Spinal cord (tissue), 10 donors: ENCODE data around the gene FBLN2. TPM values are rescaled to one million over a fixed set of nuclear protein-coding genes. Genes with fewer than 3 reads are reported as not detected.

Source experiments
- DNase-seq, 6 donors: peaks; one replicate each; pipeline versions ENCODE4 v3.0.0 to v3.0.0-alpha.2; 2013 to 2015; ENCODE audit warnings: low spot score in 6 of 6, low read depth in 4 of 6
- H3K27ac ChIP-seq: one replicate; pipeline ENCODE4 v1.5.1; 2013; ENCODE audit warnings: low read depth, low read length, control low read depth
- H3K27me3 ChIP-seq: one replicate; pipeline ENCODE4 v1.6.1; 2013; ENCODE audit warnings: low read length; ENCODE audit not compliant: control insufficient read depth, insufficient read depth
- H3K36me3 ChIP-seq: one replicate; pipeline ENCODE4 v1.6.1; 2013; ENCODE audit warnings: low read length; ENCODE audit not compliant: control insufficient read depth, insufficient read depth
- H3K4me1 ChIP-seq: one replicate; pipeline ENCODE4 v1.6.1; 2013; ENCODE audit warnings: low read length; ENCODE audit not compliant: control insufficient read depth, insufficient read depth
- H3K4me3 ChIP-seq: one replicate; pipeline ENCODE4 v1.5.1; 2013; ENCODE audit warnings: low read depth, low read length, control low read depth
- H3K9me3 ChIP-seq: one replicate; pipeline ENCODE4 v1.6.1; 2013; ENCODE audit warnings: low read length; ENCODE audit not compliant: control insufficient read depth, insufficient read depth
- WGBS: methylation state at CpG from one replicate; pipeline ENCODE4 v1.1.5; 2013; ENCODE audit warnings: missing lambda C conversion rate; ENCODE audit not compliant: insufficient coverage; 5-methylcytosine and 5-hydroxymethylcytosine counted together
- polyA plus RNA-seq, 2 donors: library from polyadenylated mRNA; unstranded; fragments of 120-200 nt; gene quantifications; one replicate each; pipeline ENCODE4 v1.2.1, GENCODE V29; 2013; ENCODE audit not compliant: insufficient read length in 2 of 2
- total RNA-seq, 2 donors: library from RNA; depleted of rRNA in 1 of 2; stranded (reverse); fragments of 120-200 nt in 1 of 2; fragments of >200 nt in 1 of 2; gene quantifications; one replicate each; pipeline versions ENCODE4 v1.2.3 to v1.2.4, GENCODE V29; 2013 to 2014
- donor health status: healthy.

Gene FBLN2
- total and polyA plus RNA-seq, 4 donors, result 19.5 to 81.9 (median 31.5) TPM

DNA sequence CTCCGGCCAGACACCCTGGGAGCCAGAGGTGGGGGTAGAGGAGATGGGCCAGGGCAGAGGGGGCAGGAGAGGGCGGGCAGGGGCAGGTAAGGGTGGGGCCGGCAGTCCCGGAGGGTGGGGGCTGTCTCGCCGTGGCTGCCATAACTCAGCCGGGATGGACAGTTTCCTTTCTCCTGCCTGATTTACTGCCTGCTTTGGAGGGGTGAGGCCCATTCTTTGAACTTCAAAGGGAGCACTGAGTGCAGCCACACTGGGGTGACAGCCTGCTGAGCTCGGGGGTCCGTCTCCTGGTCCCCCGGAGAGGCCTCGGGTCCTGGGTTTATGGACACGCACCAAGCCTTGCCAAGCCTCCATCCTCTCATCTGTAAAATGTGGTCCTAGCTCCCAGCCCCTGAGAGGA, 135.4 kb downstream of the FBLN2 start:
- Histone ChIP-seq H3K4me1 (peaks cover 59% of the 10 kb centered on the region), H3K27me3 (no peaks in the 10 kb centered on the region), H3K4me3 (no peak overlapping the region), H3K27ac (no peak overlapping the region), H3K9me3 (no peaks in the 10 kb centered on the region), H3K36me3 (no peaks in the 10 kb centered on the region)
- no peak for DNase-seq
- WGBS, result 32% methylated on average over 12 of the region's 12 CpGs

DNA sequence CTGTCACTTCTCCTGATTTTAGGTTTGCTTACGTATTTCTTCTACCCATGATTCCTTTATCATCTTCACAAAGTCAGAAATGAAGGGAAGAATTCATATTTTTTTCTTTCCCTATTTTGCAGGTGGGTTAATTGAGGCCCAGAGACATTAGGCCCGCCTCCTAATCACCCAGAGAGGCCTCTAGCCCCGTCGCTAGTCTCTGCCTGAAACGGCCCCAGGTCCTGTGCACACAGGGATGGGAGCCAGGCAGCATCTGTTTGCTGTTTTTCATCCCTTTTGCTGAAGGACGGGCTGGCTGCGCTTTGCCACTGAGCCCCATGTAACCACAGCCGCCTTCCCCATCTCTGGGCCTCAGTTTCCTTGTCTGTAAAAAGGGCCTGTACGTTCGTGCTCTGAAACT, 135.9 kb downstream of the FBLN2 start:
- 42% methylated on average over 6 of the region's 10 CpGs for WGBS
- peaks cover 64% of the 10 kb centered on the region for H3K4me1 ChIP-seq

DNA sequence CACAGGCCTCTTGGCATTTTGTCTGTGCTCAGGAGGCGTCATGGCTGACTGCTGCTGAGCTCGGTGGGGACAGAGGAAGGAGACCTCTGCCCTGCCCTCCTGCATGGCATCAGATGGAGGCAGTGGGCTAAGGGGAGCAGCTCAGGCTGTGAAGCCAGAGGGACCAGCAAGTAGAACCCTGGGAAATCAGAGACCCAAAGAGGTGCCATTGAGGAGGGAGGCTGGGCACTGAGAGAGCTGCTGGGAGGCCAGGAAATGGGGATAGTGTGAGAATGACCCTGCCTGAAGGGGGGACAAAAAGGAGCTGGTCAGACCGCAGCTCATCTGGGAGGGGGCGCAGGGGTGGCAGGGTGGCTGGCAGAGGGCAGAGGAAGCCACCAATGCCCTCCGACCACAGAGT, 136.8 kb downstream of the FBLN2 start:
- Histone ChIP-seq H3K4me3 (no peak overlapping the region), H3K27ac (peak overlapping the region; percentile 88), H3K36me3 (no peaks in the 10 kb centered on the region), H3K4me1 (peaks cover 70% of the 10 kb centered on the region), H3K9me3 (no peaks in the 10 kb centered on the region), H3K27me3 (no peaks in the 10 kb centered on the region)
- no peak for DNase-seq
- WGBS, result 83% methylated on average over 5 of the region's 5 CpGs

More for the DNA sequence above, 135.9 kb downstream of the FBLN2 start:
- no peak overlapping the region for H3K4me3 ChIP-seq
- H3K27me3 ChIP-seq, result no peaks in the 10 kb centered on the region
- no peaks in the 10 kb centered on the region for H3K36me3 ChIP-seq
- peak in 1 of 6 donors; percentile 30 for DNase-seq
- H3K27ac ChIP-seq, result no peak overlapping the region
- no peaks in the 10 kb centered on the region for H3K9me3 ChIP-seq

DNA sequence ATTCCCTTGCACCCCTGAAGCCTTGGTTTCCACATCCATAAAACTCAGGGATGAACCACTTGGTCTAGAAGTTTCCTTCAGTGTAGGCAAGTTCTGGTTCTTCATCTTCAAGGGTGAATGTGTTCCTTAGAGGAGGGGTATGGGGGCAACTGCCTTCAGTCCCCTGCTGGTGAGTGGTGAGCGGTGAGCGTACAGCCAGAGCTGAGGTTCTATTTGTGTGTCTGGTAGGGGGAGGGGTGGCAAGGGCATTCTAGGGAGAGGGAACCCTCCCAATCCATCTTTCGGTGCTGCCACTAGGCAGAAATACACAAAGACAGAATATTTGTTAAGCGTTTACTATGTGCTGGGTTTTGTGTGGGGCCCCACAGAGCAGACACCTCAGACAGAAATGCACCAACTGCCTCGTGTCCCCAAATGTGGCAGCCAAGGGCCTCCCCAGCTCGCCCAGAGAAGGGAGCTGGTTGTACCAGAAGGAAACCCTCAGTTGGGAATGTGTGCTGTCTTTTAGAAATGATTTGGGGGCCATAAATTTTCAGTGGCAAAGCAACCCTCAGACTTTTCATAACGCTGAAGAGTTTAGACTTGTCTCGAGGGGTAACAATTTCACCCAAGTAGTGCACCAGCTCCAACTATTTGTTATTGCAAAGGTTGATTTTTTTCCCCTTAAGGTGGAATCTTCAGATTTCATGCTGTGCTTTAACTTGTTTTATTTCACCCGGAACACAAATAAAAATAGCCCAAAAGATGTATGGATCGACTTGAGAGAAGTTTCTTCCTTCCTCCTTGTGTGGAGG, 137.6 kb downstream of the FBLN2 start:
- no CpG with 5 or more reads among the region's 10 CpGs for WGBS
- DNase-seq, result peak in 1 of 6 donors; percentile 72
- H3K4me3 ChIP-seq, result no peak overlapping the region
- peak overlapping the region; percentile 88 for H3K27ac ChIP-seq
- no peaks in the 10 kb centered on the region for H3K9me3 ChIP-seq
- peaks cover 75% of the 10 kb centered on the region for H3K4me1 ChIP-seq
- H3K36me3 ChIP-seq, result no peaks in the 10 kb centered on the region
- H3K27me3 ChIP-seq, result no peaks in the 10 kb centered on the region

DNA sequence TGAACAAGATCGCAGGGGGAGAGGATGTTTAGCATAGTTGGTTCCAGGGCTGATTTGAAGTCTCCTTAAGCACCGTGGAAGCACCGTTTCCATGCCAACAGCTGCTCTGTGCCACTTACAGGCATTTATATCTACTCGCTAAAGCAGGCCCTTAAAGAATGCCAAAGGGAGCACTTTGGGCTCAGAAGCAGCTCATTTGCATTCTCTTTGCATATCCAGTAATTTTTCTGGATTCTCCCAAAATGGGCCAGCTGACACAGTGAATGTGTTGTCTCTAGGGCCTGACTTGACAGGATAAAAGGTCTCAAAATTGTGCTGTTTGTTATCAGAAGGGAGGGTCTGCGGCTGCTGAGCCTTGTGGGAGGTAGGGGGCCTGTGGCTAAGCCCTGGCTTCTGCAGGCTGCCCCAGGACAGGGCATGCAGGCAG, 138.6 kb downstream of the FBLN2 start:
- peak overlapping the region; percentile 88 for H3K27ac ChIP-seq
- H3K4me3 ChIP-seq, result no peak overlapping the region
- DNase-seq, result peak; percentile 83 to 99 (median 90)
- H3K9me3 ChIP-seq, result no peaks in the 10 kb centered on the region
- WGBS, result 9% methylated on average over 5 of the region's 5 CpGs
- H3K4me1 ChIP-seq, result peaks cover 75% of the 10 kb centered on the region
- no peaks in the 10 kb centered on the region for H3K36me3 ChIP-seq
- H3K27me3 ChIP-seq, result no peaks in the 10 kb centered on the region

Other genes with a start within 250 kb of the FBLN2 start
- 10 to 100 TPM in 1 of 2 donors, 1 to 10 TPM in 1; 9.6 to 11.0 TPM for gene NUP210, start 128.8 kb upstream of the FBLN2 start, total RNA-seq
- gene NUP210, start 128.8 kb upstream of the FBLN2 start, polyA plus RNA-seq, result 10 to 100 TPM; 15.2 to 19.2 TPM
- 10 to 100 TPM; 18.9 to 24.0 TPM for gene HDAC11, start 68.8 kb upstream of the FBLN2 start, total RNA-seq
- 10 to 100 TPM; 31.6 to 39.8 TPM for gene HDAC11, start 68.8 kb upstream of the FBLN2 start, polyA plus RNA-seq